ENCODE data around the gene TELO2.
"Not testable (repeated sequence)": the region's sequence is repeated elsewhere in the genome, so short reads cannot be mapped to it uniquely, and the experiment has no call there.

The TELO2 gene

GRCh38 chr16:1457489-1458245, 35.5 kb upstream of the TELO2 start:
- DNase-seq (ENCODE audit: low spot score), result no peak

- no peak for DNase-seq (ENCODE audit: low spot score)
These were observed 34.7 kb upstream of the TELO2 start for GRCh38 chr16:1458336-1458976.

- DNase-seq (ENCODE audit: low spot score), result no peak
These were observed 34.2 kb upstream of the TELO2 start for GRCh38 chr16:1458977-1459341.

GRCh38 chr16:1459967-1460366, 33.2 kb upstream of the TELO2 start:
- DNase-seq (ENCODE audit: low spot score), result no peak

GRCh38 chr16:1460602-1461138, 32.5 kb upstream of the TELO2 start:
- no peak for DNase-seq (ENCODE audit: low spot score)

- DNase-seq (ENCODE audit: low spot score), result no peak
These were observed 32.0 kb upstream of the TELO2 start for GRCh38 chr16:1461146-1461545.

GRCh38 chr16:1464196-1464893, 28.8 kb upstream of the TELO2 start:
- no peak for DNase-seq (ENCODE audit: low spot score)

- no peak for DNase-seq (ENCODE audit: low spot score)
These were observed 28.1 kb upstream of the TELO2 start for GRCh38 chr16:1464894-1465566.

- no peak for DNase-seq (ENCODE audit: low spot score)
These were observed 27.6 kb upstream of the TELO2 start for GRCh38 chr16:1465567-1465915.

GRCh38 chr16:1466054-1466453, 27.1 kb upstream of the TELO2 start:
- no peak for DNase-seq (ENCODE audit: low spot score)

GRCh38 chr16:1466968-1467521, 26.1 kb upstream of the TELO2 start:
- no peak for DNase-seq (ENCODE audit: low spot score)

- DNase-seq (ENCODE audit: low spot score), result no peak
These were observed 24.7 kb upstream of the TELO2 start for GRCh38 chr16:1468426-1468810.

- not testable (repeated sequence) for DNase-seq (ENCODE audit: low spot score)
These were observed 24.0 kb upstream of the TELO2 start for GRCh38 chr16:1469141-1469540.

- DNase-seq (ENCODE audit: low spot score), result no peak
These were observed 23.4 kb upstream of the TELO2 start for GRCh38 chr16:1469693-1470201.

- no peak for DNase-seq (ENCODE audit: low spot score)
These were observed 22.5 kb upstream of the TELO2 start for GRCh38 chr16:1470481-1471251.

GRCh38 chr16:1471569-1472194, 21.5 kb upstream of the TELO2 start:
- DNase-seq (ENCODE audit: low spot score), result no peak

GRCh38 chr16:1472974-1473373, 20.2 kb upstream of the TELO2 start:
- DNase-seq (ENCODE audit: low spot score), result no peak

GRCh38 chr16:1474082-1474795, 18.9 kb upstream of the TELO2 start:
- DNase-seq (ENCODE audit: low spot score), result no peak

- DNase-seq (ENCODE audit: low spot score), result peak; percentile 88
These were observed 18.2 kb upstream of the TELO2 start, which contains the start of gene CLCN7 for GRCh38 chr16:1474796-1475551. Gene CLCN7, minus strand, starts transcription at chr16:1475028. Its CDS starts 54 bp downstream, at chr16:1474974.
